Measurements from ENCODE around the gene MLXIPL. TPM values are rescaled to one million over a fixed set of nuclear protein-coding genes. Genes with fewer than 3 reads are reported as not detected.
"Not testable (repeated sequence)": the region's sequence is repeated elsewhere in the genome, so short reads cannot be mapped to it uniquely, and the experiment has no call there.

Gene MLXIPL
- total RNA-seq, 1 donor from 2014 or later: 0.65 TPM

DNA sequence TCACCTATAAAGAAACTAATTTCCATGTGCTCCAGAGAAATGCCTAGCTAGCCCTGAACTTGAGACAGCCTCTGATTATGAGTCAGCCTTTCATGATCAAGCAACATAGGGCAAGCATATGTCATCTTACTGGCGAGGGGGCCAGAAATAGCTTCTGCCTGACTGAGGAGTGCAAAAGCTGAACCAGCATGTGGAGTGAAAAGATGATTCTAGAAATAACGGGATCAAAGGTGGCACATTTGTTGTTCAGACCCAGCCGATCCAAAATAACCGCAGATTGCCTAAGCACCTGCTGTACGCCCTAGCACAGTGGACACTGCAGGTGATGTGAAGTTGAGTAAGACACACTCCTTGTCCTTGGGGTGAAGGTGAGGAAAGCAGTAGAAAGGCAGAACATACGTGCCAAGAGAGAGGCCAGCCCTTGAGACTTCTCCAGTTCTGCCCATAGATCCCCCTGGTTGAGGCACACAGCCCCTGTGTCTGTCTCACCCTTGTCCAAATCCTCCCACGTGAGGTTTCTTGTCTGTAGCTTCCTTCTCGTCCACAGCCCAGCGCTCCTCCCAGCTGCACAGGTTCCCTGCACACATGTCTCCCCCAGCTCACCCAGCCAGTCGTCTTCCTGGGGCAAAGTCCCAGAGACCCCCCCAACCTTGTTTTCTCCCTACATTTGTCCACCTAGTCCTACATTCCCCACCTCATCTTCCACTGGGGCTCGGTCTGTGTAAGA lies 64.0 kb downstream of the MLXIPL start:
- intact Hi-C loops (cut with DNase I): no loop called here
- DNase-seq (ENCODE audit: low spot score): no peak

DNA sequence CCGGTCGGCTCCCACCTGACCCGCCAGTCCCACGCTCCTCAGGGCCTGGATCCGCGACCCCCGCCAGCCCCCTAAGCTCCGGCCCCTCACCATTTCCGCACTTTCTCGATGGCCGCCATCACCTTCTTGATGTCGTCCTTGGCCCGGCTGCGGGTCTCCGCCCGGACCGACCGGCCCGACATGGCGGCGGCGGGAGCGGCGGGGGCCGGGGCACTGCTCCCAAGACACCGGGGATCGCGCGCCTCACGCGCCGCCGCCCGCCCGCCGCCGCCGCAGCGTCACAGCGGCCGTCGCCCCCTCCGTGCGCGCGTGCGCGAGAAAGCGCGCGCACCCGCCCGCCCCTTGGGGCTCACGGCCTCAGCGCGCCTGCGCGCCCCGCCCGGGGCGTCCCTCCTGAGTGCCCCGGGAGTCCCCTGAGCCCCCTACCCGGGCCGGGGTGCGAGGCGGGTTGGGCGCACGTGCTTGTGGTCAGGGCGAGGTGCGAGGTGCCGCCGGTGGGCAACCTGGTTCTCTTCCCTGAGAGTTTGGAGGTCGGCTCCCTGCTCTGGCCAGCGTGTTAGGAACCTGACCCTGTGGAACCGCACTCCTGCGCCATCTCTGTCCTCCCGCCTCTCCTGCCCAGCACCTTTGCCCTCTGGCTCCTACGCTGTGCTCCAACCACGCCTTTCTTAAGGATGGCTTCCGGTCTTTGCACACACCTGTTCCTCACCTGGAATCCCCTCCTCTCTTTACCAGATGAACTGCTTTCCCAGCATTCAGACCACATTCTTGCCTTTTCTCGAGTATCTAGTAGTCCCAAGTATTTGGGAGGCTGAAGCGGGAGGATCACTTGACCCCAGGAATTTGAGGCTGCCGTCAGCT lies 66.7 kb downstream of the MLXIPL start, which contains the start of gene BCL7B:
Gene BCL7B, minus strand, starts transcription at position 294 of the 861 bp plus-strand sequence. Its CDS starts 112 bp downstream, at position 182.
- intact Hi-C loops (cut with DNase I): loop anchor here (1.0 to 2.0 kb wide), 2 partner anchors 21 to 35 kb away; partner anchors contain the start of genes BAZ1B and TBL2
- DNase-seq (ENCODE audit: low spot score): peak; percentile 83

- peak; percentile 96 for DNase-seq (ENCODE audit: low spot score)
- intact Hi-C loops (cut with DNase I): loop anchor here (1.0 to 2.0 kb wide), 2 partner anchors 21 to 34 kb away; partner anchors contain the start of genes BAZ1B and TBL2
These were observed 67.3 kb downstream of the MLXIPL start for GRCh38 chr7:73557108-73557396.

DNA sequence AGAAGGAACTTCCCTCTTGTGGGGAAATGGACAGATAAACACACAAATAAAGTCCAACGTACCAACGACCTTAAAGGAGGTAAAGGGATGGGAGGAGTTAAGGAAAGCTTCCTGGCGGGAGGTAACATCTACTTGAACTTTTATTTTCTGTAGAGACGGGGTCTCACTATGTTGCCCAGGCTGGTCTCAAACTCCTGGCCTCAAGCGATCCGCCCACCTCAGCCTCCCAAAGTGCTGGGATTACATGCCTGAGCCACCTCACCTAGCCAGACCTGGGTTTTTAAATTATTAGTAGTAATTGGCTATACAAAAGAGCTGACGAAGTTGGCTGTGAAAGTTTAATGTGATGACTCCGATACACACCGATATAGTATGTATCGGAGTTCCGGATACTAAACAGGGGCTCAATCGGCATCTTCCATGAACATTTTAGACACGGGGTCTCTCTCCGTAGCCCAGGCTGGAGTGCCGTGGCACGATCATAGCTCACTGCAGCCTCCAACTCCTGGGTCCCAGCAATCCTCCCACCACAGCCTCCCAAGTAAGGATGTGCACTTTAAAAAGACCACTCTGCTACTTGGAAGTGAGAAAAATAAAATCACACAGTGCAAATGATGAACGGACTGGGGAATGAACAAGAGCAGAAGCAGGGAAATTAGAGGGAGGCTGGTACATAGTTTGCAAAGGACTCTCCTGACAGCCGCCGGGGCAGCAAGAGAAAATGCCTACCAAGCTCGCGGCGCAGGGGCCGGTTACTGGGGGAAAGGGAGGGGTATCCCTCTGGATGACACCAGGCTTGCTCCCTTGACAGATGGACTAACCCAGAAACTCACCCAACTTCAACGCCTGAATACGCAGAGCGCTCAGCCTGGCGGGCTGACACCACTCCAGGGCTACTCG lies 67.9 kb downstream of the MLXIPL start:
- intact Hi-C loops (cut with DNase I): loop anchor here (1.0 to 2.0 kb wide), 2 partner anchors 22 to 34 kb away; partner anchors contain the start of genes BAZ1B and TBL2
- no peak for DNase-seq (ENCODE audit: low spot score)

DNA sequence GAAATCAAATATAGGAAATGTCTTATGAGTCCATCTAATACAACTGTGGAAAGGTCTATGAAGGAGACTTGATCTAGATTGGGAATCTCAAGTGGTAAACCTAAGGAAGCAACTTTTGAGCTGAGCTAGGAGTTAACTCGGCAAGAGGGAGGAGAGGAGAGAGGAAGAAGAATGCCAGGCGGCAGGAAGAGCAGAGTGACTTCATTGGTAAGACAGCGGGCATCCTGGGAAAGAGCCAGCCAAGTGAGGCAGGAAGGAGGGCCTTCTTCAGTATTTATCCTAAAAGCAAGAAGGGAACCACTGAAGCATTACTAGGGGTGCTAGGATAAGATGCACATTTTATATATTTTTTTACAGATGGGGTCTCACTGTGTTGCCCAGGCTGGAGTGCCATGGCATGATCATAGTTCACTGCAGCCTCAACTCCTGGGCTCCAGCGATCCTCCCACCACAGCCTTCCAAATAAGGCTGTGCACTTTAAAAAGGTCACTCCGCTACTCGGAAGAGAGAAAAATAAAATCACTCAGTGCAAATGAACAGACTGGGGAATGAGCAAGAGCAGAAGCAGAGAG lies 68.8 kb downstream of the MLXIPL start:
- DNase-seq (ENCODE audit: low spot score): no peak

DNA sequence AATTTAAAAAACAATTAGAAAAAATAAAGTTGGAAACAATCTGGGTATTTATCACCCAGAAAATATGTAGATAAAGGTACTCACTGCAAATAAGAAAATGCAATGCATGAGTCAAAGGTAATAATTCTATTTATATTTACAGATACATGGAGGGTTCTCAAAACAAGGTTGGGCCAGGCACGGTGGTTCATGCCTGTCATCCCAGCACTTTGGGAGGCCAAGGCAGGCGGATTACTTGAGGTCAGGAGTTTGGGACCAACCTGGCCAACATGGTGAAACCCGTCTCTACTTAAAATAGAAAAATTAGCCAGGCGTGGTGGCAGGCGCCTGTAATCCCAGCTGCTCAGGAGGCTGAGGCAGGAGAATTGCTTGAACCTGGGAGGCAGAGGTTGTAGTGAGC lies 74.2 kb downstream of the MLXIPL start:
- intact Hi-C loops (cut with DNase I); DNase-seq (ENCODE audit: low spot score): not testable (repeated sequence)

More for the DNA sequence above, 68.8 kb downstream of the MLXIPL start:
- intact Hi-C loops (cut with DNase I): no loop called here

DNA sequence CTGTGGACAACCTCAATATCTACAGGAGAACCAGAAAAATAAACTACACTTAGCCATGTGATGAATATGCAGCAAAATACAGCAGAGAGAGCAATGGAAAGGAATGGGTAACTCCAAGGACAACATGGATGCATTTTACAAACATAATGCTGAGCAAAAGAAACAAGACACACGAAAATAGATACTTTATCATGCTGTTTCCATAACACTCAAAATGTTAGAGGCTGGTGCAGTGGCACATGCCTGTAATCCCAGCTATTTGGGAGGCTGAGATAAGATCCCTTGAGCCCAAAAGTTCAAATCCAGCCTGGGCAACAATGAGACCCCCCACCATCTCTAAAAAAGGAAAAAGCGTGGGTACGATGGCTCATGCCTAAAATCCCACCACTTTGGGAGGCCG lies 75.1 kb downstream of the MLXIPL start:
- intact Hi-C loops (cut with DNase I): no loop called here

DNA sequence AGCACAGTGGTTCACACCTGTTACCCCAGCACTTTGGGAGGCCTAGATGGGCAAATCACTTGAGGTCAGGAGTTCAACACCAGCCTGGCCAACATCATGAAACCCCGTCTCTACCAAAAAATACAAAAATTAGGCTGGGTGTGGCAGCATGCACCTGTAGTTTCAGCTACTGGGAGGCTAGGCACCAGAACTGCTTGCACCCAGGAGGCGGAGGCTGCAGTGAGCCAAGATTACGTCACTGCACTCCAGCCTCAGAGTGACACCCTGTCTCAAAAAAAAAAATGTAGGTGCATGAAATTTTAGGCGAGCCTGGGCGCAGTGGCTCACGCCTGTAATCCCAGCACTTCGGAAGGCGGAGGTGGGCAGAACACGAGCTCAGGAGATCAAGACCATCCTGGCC lies 76.5 kb downstream of the MLXIPL start:
- intact Hi-C loops (cut with DNase I): no loop called here
- no peak for DNase-seq (ENCODE audit: low spot score)

More for the DNA sequence above, 75.1 kb downstream of the MLXIPL start:
- no peak for DNase-seq (ENCODE audit: low spot score)

- intact Hi-C loops (cut with DNase I): no loop called here
- no peak for DNase-seq (ENCODE audit: low spot score)
These were observed 79.6 kb downstream of the MLXIPL start for GRCh38 chr7:73544678-73545077.

Other genes with a start within 250 kb of the MLXIPL start
- gene FZD9, start 190.7 kb downstream of the MLXIPL start, total RNA-seq: 0.19 TPM
- gene BAZ1B, start 102.2 kb downstream of the MLXIPL start, total RNA-seq: 45.7 TPM
- 68.9 TPM for gene BCL7B, start 66.8 kb downstream of the MLXIPL start, total RNA-seq
- gene TBL2, start 45.9 kb downstream of the MLXIPL start, total RNA-seq: 13.6 TPM
- 2.4 TPM for gene VPS37D, start 43.3 kb upstream of the MLXIPL start, total RNA-seq
- 16.4 TPM for gene DNAJC30, start 58.9 kb upstream of the MLXIPL start, total RNA-seq
- gene BUD23, start 59.1 kb upstream of the MLXIPL start, total RNA-seq: 59.1 TPM
- gene STX1A, start 95.1 kb upstream of the MLXIPL start, total RNA-seq: 3.3 TPM
- gene ABHD11, start 114.3 kb upstream of the MLXIPL start, total RNA-seq: 31.6 TPM
- not detected for gene CLDN3, start 145.7 kb upstream of the MLXIPL start, total RNA-seq
- gene CLDN4, start 206.5 kb upstream of the MLXIPL start, total RNA-seq: not detected
- gene METTL27, start 218.0 kb upstream of the MLXIPL start, total RNA-seq: 0.35 TPM
- not detected for gene TMEM270, start 236.6 kb upstream of the MLXIPL start, total RNA-seq